Colonic mucosa (tissue), 4 donors: ENCODE results near the gene TMEM86B. TPM values are rescaled to one million over a fixed set of nuclear protein-coding genes. Genes with fewer than 3 reads are reported as not detected.

ENCODE experiments used
- DNase-seq: peaks from one replicate; pipeline ENCODE4 v3.0.0-alpha.2; 2020
- H3K27ac ChIP-seq: fragments of 200-600 bp; one replicate; pipeline ENCODE4 v1.8.0; 2021
- H3K27me3 ChIP-seq: fragments of 200-600 bp; one replicate; pipeline ENCODE4 v1.8.0; 2021
- H3K36me3 ChIP-seq: fragments of 200-600 bp; one replicate; pipeline ENCODE4 v1.8.0; 2021
- H3K4me1 ChIP-seq: fragments of 200-600 bp; one replicate; pipeline ENCODE4 v1.8.0; 2021; ENCODE audit warnings: mild to moderate bottlenecking
- H3K4me3 ChIP-seq: fragments of 200-600 bp; one replicate; pipeline ENCODE4 v1.8.0; 2021
- H3K9ac ChIP-seq, 2 donors: one replicate each; pipeline ENCODE4 v1.7.0; 2013; ENCODE audit warnings: control low read depth in 2 of 2, low read depth in 2 of 2, low read length in 2 of 2
- H3K9me3 ChIP-seq: fragments of 200-600 bp; one replicate; pipeline ENCODE4 v1.8.0; 2021
- intact Hi-C: fragments of 100-400 bp; cut with DNase I; formaldehyde crosslinking; loops from one replicate; pipeline ENCODE4 v1.14.1; 2022
- total RNA-seq, 2 donors: library from RNA; stranded (reverse); fragmentation: NEBNext Ultra II Directional in 1 of 2; extraction: Animal tissue kit (Norgen Biotek cat#: 25700) in 1 of 2; gene quantifications; one replicate each; pipeline ENCODE4 v1.2.1, GENCODE V29; 2021
- TF ChIP-seq, protein P1 (sequence below): fragments of 200-600 bp; IDR thresholded peaks from one replicate; pipeline ENCODE4 v1.8.0; 2022; ENCODE audit warnings: antibody characterized with exemption, mild to moderate bottlenecking
- donor health status: healthy.
- donor health status: DM: no; HTN: no; CAD: no.
- donor health status: DM: no; HTN: no; CAD: no.

Gene TMEM86B
- total RNA-seq, 2 donors from 2014 or later = 2.1 to 5.3 TPM

DNA sequence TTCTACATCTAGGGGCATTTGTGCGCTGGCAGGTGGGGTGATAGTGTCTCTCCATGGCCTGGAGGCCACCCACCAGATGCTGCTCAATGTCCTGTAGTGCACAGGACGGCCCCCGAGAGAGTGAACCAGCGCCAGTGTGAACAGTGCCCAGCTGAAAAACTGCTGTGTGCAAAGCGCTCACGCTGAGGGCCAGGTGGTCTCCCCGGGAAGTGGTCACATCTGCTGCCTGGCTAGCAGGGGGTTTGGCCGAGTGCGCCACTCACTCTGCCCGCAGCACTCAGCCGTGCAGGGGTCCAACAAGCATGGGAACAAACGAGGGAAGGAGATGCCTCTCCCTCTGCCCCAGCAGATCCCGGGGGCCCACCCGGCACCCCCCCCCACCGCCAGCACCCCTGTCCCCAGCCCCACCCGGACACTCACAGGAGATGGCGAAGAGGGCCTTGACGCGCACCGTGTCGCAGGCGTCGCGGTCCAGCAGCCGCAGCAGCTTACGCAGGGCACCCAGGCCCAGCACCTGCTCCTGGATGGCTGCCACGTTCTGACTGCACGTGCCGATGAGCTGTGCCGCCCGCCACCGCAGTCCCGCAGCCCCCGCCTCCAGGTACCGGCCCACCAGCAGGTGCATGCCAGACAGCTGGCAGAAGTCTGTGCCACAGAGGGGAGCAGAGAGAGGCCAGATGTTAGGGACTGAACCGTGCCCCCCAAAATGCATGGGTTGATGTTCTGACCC, 45.6 kb upstream of the TMEM86B start:
- no peaks in the 10 kb centered on the region for H3K9me3 ChIP-seq
- DNase-seq = no peak
- intact Hi-C loops = no loop called here
- no peak overlapping the region for H3K4me3 ChIP-seq
- H3K9ac ChIP-seq = no peak overlapping the region
- H3K27ac ChIP-seq = no peak overlapping the region
- H3K27me3 ChIP-seq = no peaks in the 10 kb centered on the region
- no peaks in the 10 kb centered on the region for H3K36me3 ChIP-seq
- peaks cover 2% of the 10 kb centered on the region for H3K4me1 ChIP-seq
- TF ChIP-seq, protein P1, sequence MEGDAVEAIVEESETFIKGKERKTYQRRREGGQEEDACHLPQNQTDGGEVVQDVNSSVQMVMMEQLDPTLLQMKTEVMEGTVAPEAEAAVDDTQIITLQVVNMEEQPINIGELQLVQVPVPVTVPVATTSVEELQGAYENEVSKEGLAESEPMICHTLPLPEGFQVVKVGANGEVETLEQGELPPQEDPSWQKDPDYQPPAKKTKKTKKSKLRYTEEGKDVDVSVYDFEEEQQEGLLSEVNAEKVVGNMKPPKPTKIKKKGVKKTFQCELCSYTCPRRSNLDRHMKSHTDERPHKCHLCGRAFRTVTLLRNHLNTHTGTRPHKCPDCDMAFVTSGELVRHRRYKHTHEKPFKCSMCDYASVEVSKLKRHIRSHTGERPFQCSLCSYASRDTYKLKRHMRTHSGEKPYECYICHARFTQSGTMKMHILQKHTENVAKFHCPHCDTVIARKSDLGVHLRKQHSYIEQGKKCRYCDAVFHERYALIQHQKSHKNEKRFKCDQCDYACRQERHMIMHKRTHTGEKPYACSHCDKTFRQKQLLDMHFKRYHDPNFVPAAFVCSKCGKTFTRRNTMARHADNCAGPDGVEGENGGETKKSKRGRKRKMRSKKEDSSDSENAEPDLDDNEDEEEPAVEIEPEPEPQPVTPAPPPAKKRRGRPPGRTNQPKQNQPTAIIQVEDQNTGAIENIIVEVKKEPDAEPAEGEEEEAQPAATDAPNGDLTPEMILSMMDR = no peak

DNA sequence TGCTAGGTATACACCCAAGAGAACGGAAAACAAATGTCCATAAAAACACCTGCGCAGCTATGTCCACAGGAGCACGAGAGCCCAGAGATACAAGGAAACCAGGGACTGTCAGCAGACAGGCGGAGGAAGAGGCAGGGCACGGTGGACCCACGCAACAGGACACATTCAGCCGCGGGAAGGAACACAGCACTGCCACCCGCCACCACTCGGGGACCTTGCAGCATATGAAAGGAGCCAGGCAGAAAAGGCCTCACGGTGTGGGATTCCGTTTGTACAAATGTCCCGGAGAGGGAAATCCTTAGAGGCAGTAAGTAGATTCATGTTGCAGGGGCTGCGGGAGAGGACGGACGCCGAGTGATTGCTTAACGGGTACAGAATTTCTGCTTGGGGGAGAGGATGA, 43.6 kb upstream of the TMEM86B start:
- no peaks in the 10 kb centered on the region for H3K36me3 ChIP-seq
- H3K27ac ChIP-seq = no peak overlapping the region
- no peaks in the 10 kb centered on the region for H3K27me3 ChIP-seq
- no peak overlapping the region for H3K9ac ChIP-seq
- H3K4me3 ChIP-seq = no peak overlapping the region
- intact Hi-C loops = no loop called here
- H3K9me3 ChIP-seq = no peaks in the 10 kb centered on the region
- H3K4me1 ChIP-seq = no peaks in the 10 kb centered on the region
- TF ChIP-seq, protein P1 = no peak
- no peak for DNase-seq

DNA sequence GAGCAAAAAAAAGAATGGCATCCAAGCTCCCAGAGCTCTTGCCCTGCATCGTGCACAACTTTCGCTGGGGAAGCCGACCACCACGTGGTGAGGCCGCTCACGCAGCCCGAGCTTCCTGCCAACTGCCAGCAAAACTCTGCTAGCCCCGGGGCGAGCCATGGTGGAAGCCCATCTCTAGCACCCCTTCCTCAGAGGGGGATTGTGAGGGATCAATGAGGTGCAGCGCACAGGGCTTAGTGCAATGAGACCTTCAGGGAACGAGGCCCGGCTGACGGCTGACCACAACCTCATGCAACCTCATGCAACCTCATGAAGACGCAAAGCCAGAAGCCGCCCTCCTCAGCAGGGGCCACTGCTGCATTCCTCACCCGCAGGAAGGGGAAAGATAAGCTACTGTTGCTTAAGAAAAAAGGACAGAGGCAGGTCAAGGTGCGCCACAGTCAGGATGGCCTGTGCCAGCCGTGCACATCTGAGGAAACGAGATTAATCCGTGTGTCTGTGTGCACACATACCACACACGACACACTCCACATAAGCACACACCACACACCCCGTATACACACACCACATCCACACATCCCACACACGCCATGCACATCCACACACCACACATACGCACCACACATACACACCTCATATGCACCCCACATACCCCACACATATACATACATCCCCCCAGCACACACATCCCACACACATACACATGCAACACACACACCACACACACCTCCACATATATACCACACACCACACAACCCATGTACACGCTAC, 41.8 kb upstream of the TMEM86B start:
- no peaks in the 10 kb centered on the region for H3K36me3 ChIP-seq

DNA sequence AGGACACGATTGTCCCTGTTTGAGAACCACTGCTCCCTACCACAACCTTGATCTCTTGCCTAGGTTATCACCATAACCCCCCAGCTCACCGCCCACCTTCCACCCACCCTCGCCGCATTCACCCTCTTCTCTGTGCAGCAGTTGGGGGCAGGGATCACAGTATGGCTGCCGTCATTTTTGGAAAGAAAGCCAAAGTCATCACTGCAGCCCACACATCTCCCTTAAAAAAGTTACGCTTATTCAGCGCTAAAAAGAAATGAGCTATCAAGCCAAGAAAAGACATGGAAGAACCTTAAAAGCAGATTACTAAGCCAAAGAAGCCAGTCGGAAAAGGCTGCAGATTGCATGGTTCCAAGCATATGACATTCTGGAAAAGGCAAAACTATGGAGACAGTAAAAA, 40.7 kb upstream of the TMEM86B start:
- H3K27ac ChIP-seq = no peak overlapping the region
- no peaks in the 10 kb centered on the region for H3K9me3 ChIP-seq
- TF ChIP-seq, protein P1 = no peak
- DNase-seq = no peak
- H3K4me1 ChIP-seq = no peaks in the 10 kb centered on the region
- H3K4me3 ChIP-seq = no peak overlapping the region
- intact Hi-C loops = no loop called here
- H3K27me3 ChIP-seq = no peaks in the 10 kb centered on the region
- H3K36me3 ChIP-seq = no peaks in the 10 kb centered on the region
- H3K9ac ChIP-seq = no peak overlapping the region

More for the DNA sequence above, 41.8 kb upstream of the TMEM86B start:
- Histone ChIP-seq H3K27ac (no peak overlapping the region), H3K9ac (no peak overlapping the region), H3K4me3 (no peak overlapping the region), H3K4me1 (no peaks in the 10 kb centered on the region), H3K9me3 (no peaks in the 10 kb centered on the region), H3K27me3 (no peaks in the 10 kb centered on the region)
- TF ChIP-seq, protein P1 = no peak
- intact Hi-C loops = no loop called here
- no peak for DNase-seq

DNA sequence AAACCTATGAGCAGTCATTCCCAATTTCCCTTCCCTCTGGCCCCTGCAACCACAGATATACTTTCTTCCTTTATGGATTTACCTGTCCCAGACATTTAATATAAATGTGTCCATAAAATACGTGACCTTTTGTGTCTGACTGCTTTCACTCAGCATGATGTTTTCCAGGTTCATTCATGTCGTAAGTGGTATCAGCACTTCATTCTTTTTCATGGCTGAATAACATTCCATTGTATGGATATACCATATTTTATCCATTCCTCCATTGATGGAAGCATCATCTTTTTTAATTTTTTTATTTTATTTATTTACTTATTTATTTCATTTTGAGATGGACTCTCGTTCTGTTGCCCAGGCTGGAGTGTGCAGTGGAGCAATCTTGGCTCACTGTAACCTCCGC, 38.3 kb upstream of the TMEM86B start:
- H3K27me3 ChIP-seq = no peaks in the 10 kb centered on the region
- TF ChIP-seq, protein P1 = no peak
- no peak overlapping the region for H3K27ac ChIP-seq
- no peaks in the 10 kb centered on the region for H3K4me1 ChIP-seq
- intact Hi-C loops = no loop called here
- no peak overlapping the region for H3K4me3 ChIP-seq
- no peaks in the 10 kb centered on the region for H3K36me3 ChIP-seq
- H3K9me3 ChIP-seq = no peaks in the 10 kb centered on the region
- no peak for DNase-seq
- H3K9ac ChIP-seq = no peak overlapping the region
